ENCODE data around the gene KLHL18. TPM values are rescaled to one million over a fixed set of nuclear protein-coding genes. Genes with fewer than 3 reads are reported as not detected.
"Not testable (repeated sequence)": the region's sequence is repeated elsewhere in the genome, so short reads cannot be mapped to it uniquely, and the experiment has no call there.

Gene KLHL18
- polyA plus RNA-seq, 1 donor (not counting 4 experiments of a cell fraction or from before 2014, with no cell fraction given), result 33.4 TPM

DNA sequence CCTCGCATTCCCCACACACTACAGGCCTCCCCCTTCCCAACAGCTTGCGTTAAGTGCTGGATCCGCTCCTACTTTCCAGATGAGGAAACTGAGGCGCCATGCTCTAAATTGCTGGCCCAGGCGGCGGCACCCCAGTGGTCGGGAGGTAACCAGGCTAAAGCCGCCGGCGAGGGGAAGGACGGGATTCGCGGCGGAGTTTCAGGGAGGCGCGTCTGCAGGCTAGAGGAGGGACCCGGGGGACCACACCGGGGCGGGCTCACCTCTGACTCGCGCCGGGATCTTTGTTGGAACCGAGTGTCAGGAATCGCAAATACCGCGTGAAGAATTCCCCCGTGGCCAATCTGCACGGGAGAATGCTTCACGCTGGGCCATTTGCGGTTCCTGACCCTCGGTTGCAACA lies 73.5 kb downstream of the KLHL18 start:
- TF ChIP-seq EZH2 (IDR thresholded peaks at IDR 0.05; ENCODE audit: low read length) (no peak), CTCF (optimal IDR thresholded peaks at IDR 0.05 in 1 of 3, IDR thresholded peaks at IDR 0.05 in 1 of 3, conservative IDR thresholded peaks at IDR 0.05 in 1 of 3; ENCODE audit: extremely low read depth in 1 of 3, insufficient read depth in 2 of 3, low read length in 3 of 3) (no peak)
- H3K79me2 ChIP-seq (ENCODE audit: control insufficient read depth, insufficient read depth, low read length), result no peaks in the 10 kb centered on the region
- no peak overlapping the region for H2AFZ ChIP-seq (ENCODE audit: control insufficient read depth, low read length)
- H3K27ac ChIP-seq (ENCODE audit: control insufficient read depth, insufficient read depth, low read length), result no peak overlapping the region
- DNase-seq (ENCODE audit: low read depth, low spot score) (no peak), FAIRE-seq (no peak)
- H4K20me1 ChIP-seq (ENCODE audit: control insufficient read depth, extremely low read depth, insufficient read depth, low read length), result no peaks in the 10 kb centered on the region
- no peak overlapping the region for H3K4me2 ChIP-seq (ENCODE audit: control insufficient read depth, extremely low read depth, insufficient read depth, low read depth, low read length)
- H3K9me1 ChIP-seq (ENCODE audit: control insufficient read depth, extremely low read depth, insufficient read depth, low read length), result no peaks in the 10 kb centered on the region
- no peaks in the 10 kb centered on the region for H3K27me3 ChIP-seq (ENCODE audit: control insufficient read depth, extremely low read depth, insufficient read depth, low read length)
- H3K36me3 ChIP-seq (ENCODE audit: control insufficient read depth in 2 of 2, extremely low read depth in 1 of 2, insufficient read depth in 2 of 2, low read length in 2 of 2), result no peaks in the 10 kb centered on the region
- dilution Hi-C loops (cut with MboI; ENCODE audit: extremely low pct_ligation_motif_present, low sequenced_read_pairs), result no loop called here
- H3K4me3 ChIP-seq (ENCODE audit: control insufficient read depth in 2 of 3, extremely low read depth in 1 of 3, insufficient read depth in 2 of 3, low read depth in 1 of 3, low read length in 3 of 3), result no peak overlapping the region
- H3K9ac ChIP-seq (ENCODE audit: control insufficient read depth, extremely low read depth, insufficient read depth, low read length), result no peak overlapping the region
- no peaks in the 10 kb centered on the region for H3K4me1 ChIP-seq (ENCODE audit: control insufficient read depth, extremely low read depth, insufficient read depth, low read length)
- peaks cover 18% of the 10 kb centered on the region for H3K9me3 ChIP-seq (ENCODE audit: control insufficient read depth, low read depth, low read length)

GRCh38 chr3:47359323-47359722 lies 76.6 kb downstream of the KLHL18 start:
- no peak overlapping the region for H3K27ac ChIP-seq (ENCODE audit: control insufficient read depth, insufficient read depth, low read length)
- no peak for FAIRE-seq
- H3K4me1 ChIP-seq (ENCODE audit: control insufficient read depth, extremely low read depth, insufficient read depth, low read length), result no peaks in the 10 kb centered on the region
- no peak overlapping the region for H2AFZ ChIP-seq (ENCODE audit: control insufficient read depth, low read length)
- no peak overlapping the region for H3K4me3 ChIP-seq (ENCODE audit: control insufficient read depth in 2 of 3, extremely low read depth in 1 of 3, insufficient read depth in 2 of 3, low read depth in 1 of 3, low read length in 3 of 3)
- H3K9ac ChIP-seq (ENCODE audit: control insufficient read depth, extremely low read depth, insufficient read depth, low read length), result no peak overlapping the region
- H3K27me3 ChIP-seq (ENCODE audit: control insufficient read depth, extremely low read depth, insufficient read depth, low read length), result no peaks in the 10 kb centered on the region
- H3K9me1 ChIP-seq (ENCODE audit: control insufficient read depth, extremely low read depth, insufficient read depth, low read length), result no peaks in the 10 kb centered on the region
- no peak for DNase-seq (ENCODE audit: low read depth, low spot score)
- H4K20me1 ChIP-seq (ENCODE audit: control insufficient read depth, extremely low read depth, insufficient read depth, low read length), result no peaks in the 10 kb centered on the region
- H3K4me2 ChIP-seq (ENCODE audit: control insufficient read depth, extremely low read depth, insufficient read depth, low read depth, low read length), result no peak overlapping the region
- no peak for TF ChIP-seq CTCF (optimal IDR thresholded peaks at IDR 0.05 in 1 of 3, IDR thresholded peaks at IDR 0.05 in 1 of 3, conservative IDR thresholded peaks at IDR 0.05 in 1 of 3; ENCODE audit: extremely low read depth in 1 of 3, insufficient read depth in 2 of 3, low read length in 3 of 3)
- no peak for TF ChIP-seq EZH2 (IDR thresholded peaks at IDR 0.05; ENCODE audit: low read length)
- no peaks in the 10 kb centered on the region for H3K36me3 ChIP-seq (ENCODE audit: control insufficient read depth in 2 of 2, extremely low read depth in 1 of 2, insufficient read depth in 2 of 2, low read length in 2 of 2)
- H3K79me2 ChIP-seq (ENCODE audit: control insufficient read depth, insufficient read depth, low read length), result no peaks in the 10 kb centered on the region
- dilution Hi-C loops (cut with MboI; ENCODE audit: extremely low pct_ligation_motif_present, low sequenced_read_pairs), result no loop called here
- H3K9me3 ChIP-seq (ENCODE audit: control insufficient read depth, low read depth, low read length), result peaks cover 18% of the 10 kb centered on the region

DNA sequence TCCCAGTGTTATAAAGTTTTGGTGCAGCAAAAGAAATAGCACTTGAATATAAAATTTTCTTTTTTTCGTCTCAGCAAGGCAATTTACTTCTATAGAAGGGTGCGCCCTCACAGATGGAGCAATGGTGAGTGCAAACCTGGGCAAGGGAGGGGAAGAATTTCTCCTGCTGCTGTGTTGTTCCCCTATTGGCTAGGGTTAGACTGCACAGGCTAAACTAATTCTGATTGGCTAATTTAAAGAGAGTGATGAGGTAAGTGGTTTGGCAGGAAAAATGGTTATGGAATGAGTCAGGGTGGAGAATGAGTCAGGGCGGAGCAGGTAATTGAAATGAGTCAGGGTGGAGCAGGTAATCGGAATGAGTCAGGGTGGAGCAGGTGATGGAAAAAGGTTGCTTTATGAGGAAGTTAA lies 77.4 kb downstream of the KLHL18 start:
- H4K20me1 ChIP-seq (ENCODE audit: control insufficient read depth, extremely low read depth, insufficient read depth, low read length); H3K4me2 ChIP-seq (ENCODE audit: control insufficient read depth, extremely low read depth, insufficient read depth, low read depth, low read length); H3K9me1 ChIP-seq (ENCODE audit: control insufficient read depth, extremely low read depth, insufficient read depth, low read length); H3K27me3 ChIP-seq (ENCODE audit: control insufficient read depth, extremely low read depth, insufficient read depth, low read length); H3K4me1 ChIP-seq (ENCODE audit: control insufficient read depth, extremely low read depth, insufficient read depth, low read length); dilution Hi-C loops (cut with MboI; ENCODE audit: extremely low pct_ligation_motif_present, low sequenced_read_pairs); H2AFZ ChIP-seq (ENCODE audit: control insufficient read depth, low read length); FAIRE-seq; H3K36me3 ChIP-seq (ENCODE audit: control insufficient read depth in 2 of 2, extremely low read depth in 1 of 2, insufficient read depth in 2 of 2, low read length in 2 of 2); H3K79me2 ChIP-seq (ENCODE audit: control insufficient read depth, insufficient read depth, low read length); H3K9ac ChIP-seq (ENCODE audit: control insufficient read depth, extremely low read depth, insufficient read depth, low read length); H3K4me3 ChIP-seq (ENCODE audit: control insufficient read depth in 2 of 3, extremely low read depth in 1 of 3, insufficient read depth in 2 of 3, low read depth in 1 of 3, low read length in 3 of 3); H3K27ac ChIP-seq (ENCODE audit: control insufficient read depth, insufficient read depth, low read length): not testable (repeated sequence)
- DNase-seq (ENCODE audit: low read depth, low spot score), result peak; percentile 74
- peaks cover 18% of the 10 kb centered on the region for H3K9me3 ChIP-seq (ENCODE audit: control insufficient read depth, low read depth, low read length)
